ENCODE data around the gene RAC3. TPM values are rescaled to one million over a fixed set of nuclear protein-coding genes. Genes with fewer than 3 reads are reported as not detected.

Gene RAC3
- total RNA-seq, 1 donor from 2014 or later = not detected

DNA sequence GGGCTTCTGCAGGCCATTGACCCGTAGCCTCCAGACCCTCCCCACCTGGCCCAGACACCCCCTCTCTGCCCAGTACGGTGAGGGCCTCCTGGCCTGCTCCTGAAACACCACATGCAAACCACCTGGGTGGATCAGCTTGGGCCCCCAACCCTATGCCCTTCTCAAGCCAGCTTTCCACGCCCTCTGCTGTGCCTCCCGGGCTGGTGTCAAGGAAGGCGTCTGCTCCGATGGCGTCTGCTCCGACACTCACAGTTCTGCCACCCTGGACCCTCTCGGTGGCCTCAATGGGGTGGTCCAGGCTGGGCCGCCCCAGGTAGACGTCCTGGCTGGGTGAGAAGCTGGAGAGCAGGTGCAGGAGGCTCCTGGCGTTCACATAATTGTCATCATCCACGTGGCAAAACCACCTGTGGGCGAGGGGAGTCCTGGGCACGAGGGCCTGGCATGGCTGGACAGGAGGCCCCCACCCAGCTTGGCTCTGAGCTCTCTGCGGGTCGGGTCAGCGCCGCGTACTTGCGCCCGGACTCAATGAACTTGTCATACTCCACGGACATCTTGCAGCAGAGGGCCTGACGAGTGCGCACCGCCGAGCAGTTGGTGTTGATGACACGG lies 18.8 kb downstream of the RAC3 start:
- TF ChIP-seq CTCF (IDR thresholded peaks at IDR 0.05) = no peak
- no peak for DNase-seq (ENCODE audit: low spot score in 2 of 2)
- intact Hi-C loops (cut with DNase I) = loop anchor here (2.0 kb wide), 2 partner anchors 15 to 27 kb away; partner anchors contain the start of genes CENPX, DUS1L and LRRC45
- Histone ChIP-seq H3K9me3 (no peaks in the 10 kb centered on the region), H3K27ac (peak overlapping the region in 1 of 2 donors; percentile 11), H3K36me3 (peaks cover 31 to 48% of the 10 kb centered on the region in 2 donors), H3K4me3 (peak overlapping the region; percentile 83 to 94), H3K4me1 (peaks cover 18 to 19% of the 10 kb centered on the region in 2 donors), H3K27me3 (no peaks in the 10 kb centered on the region)

GRCh38 chr17:82050761-82051641 lies 19.5 kb downstream of the RAC3 start:
- intact Hi-C loops (cut with DNase I) = loop anchor here (2.0 kb wide), 2 partner anchors 14 to 28 kb away; partner anchors contain the start of genes CENPX, DUS1L and LRRC45
- DNase-seq (ENCODE audit: low spot score in 2 of 2) = no peak
- TF ChIP-seq CTCF (IDR thresholded peaks at IDR 0.05) = no peak
- Histone ChIP-seq H3K4me1 (peaks cover 18 to 19% of the 10 kb centered on the region in 2 donors), H3K4me3 (peak overlapping the region; percentile 83 to 94), H3K36me3 (peaks cover 38 to 55% of the 10 kb centered on the region in 2 donors), H3K27me3 (no peaks in the 10 kb centered on the region), H3K9me3 (no peaks in the 10 kb centered on the region), H3K27ac (peak overlapping the region; percentile 11 to 14)

DNA sequence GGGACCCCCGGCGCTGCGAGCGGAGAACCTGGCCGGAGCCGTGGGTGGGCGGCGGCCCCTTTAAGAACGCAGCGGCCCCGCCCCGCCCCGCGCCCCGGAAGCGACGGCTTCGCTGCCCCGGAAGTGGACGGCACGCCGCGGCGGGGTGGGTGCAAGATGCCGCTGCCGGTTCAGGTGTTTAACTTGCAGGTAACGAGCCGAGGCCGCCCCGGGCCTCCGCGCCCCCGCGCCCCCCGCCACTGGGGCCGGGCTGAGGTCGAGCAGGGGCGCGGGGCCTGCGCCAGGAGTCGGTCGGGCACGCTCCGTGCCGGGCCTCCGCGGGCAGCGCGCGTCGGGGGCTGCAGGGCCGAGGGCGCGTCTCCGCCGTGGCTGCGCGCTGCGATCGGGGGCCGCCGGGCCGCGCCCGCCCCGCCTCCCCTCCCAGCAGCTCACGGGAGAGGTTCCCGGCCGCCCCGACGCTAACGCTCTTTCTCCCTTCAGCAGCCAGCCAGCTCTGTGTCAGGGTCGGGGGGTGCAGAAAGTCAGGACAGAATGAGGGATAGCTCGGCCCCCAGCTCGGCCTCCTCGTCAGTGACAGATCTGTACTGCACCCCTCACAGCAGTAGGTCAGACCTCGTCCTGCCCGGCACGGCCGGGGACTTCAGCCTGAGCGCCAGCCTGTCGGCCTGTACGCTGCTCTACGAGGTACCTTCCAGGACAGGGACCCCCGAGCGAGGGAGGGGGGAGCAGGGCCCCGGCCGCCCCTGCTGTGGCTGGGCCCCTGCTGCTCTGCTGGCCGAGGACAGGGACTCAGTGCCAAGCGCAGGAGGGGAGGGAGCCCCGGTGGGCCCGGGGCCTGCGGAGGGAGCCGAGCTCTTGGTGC lies 20.5 kb downstream of the RAC3 start, which contains the start of the genes GPS1 and RFNG:
TSS of gene GPS1 (plus strand) at position 123 of the 862 bp plus-strand sequence. CDS start at position 157, 34 bp downstream.
TSS of gene RFNG (minus strand) at position 36 of the 862 bp plus-strand sequence. CDS start 45 bp downstream, outside the sequence.
- Histone ChIP-seq H3K4me3 (peak within 1 kb of the TSS; percentile 83 to 94), H3K27me3 (no peaks in the 10 kb centered on the region), H3K27ac (peak within 1 kb of the TSS; percentile 11 to 14), H3K36me3 (peaks cover 47 to 63% of the 10 kb centered on the region in 2 donors), H3K9me3 (no peaks in the 10 kb centered on the region), H3K4me1 (peaks cover 18 to 19% of the 10 kb centered on the region in 2 donors)
- intact Hi-C loops (cut with DNase I) = loop anchor here (2.0 kb wide), 2 partner anchors 13 to 29 kb away; partner anchors contain the start of genes CENPX, DUS1L and LRRC45
- DNase-seq (ENCODE audit: low spot score in 2 of 2) = peak in 1 of 2 donors; percentile 80
- TF ChIP-seq CTCF (IDR thresholded peaks at IDR 0.05) = no peak

DNA sequence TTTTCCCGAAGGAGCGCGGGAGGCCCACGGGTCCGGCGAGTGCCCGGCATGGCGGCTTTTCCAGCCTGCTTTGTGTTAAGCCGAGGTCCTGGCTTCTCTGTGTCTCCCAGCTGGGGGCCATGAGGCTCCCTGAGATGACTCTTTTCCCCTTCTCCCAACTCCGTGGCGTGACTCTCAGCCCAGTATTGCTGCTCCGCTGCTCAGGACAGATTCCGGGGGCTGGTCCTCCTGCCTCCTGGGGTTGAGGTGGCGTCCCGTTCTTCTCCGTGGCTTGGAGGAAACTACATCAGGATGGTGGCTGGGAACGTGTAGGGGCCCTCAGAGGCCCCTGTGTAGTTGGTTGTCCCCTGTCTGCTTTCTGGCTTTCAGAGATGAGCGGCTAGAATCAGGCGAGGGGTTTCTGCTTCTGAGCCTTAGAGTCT lies 21.2 kb downstream of the RAC3 start:
- Histone ChIP-seq H3K27ac (no peak overlapping the region), H3K4me3 (peak overlapping the region; percentile 83 to 94), H3K27me3 (no peaks in the 10 kb centered on the region), H3K9me3 (no peaks in the 10 kb centered on the region), H3K36me3 (peaks cover 53 to 64% of the 10 kb centered on the region in 2 donors), H3K4me1 (peaks cover 18 to 19% of the 10 kb centered on the region in 2 donors)
- intact Hi-C loops (cut with DNase I) = no loop called here
- DNase-seq (ENCODE audit: low spot score in 2 of 2) = no peak
- no peak for TF ChIP-seq CTCF (IDR thresholded peaks at IDR 0.05)

- Histone ChIP-seq H3K36me3 (peaks cover 53 to 64% of the 10 kb centered on the region in 2 donors), H3K4me1 (peaks cover 18 to 19% of the 10 kb centered on the region in 2 donors), H3K4me3 (peak overlapping the region; percentile 83 to 94), H3K9me3 (no peaks in the 10 kb centered on the region), H3K27ac (no peak overlapping the region), H3K27me3 (no peaks in the 10 kb centered on the region)
- no peak for DNase-seq (ENCODE audit: low spot score in 2 of 2)
- intact Hi-C loops (cut with DNase I) = no loop called here
- TF ChIP-seq CTCF (IDR thresholded peaks at IDR 0.05) = no peak
These were observed 21.7 kb downstream of the RAC3 start for GRCh38 chr17:82053130-82053529.

Data from ascending aorta (tissue), 2 donors.